Activated CD4-positive, alpha-beta T cell treated with anti-CD3 and anti-CD28 coated beads for 36 hours (primary cell): ENCODE measurements around the gene IRGQ. TPM values are rescaled to one million over a fixed set of nuclear protein-coding genes. Genes with fewer than 3 reads are reported as not detected.
"Not testable (repeated sequence)": the region's sequence is repeated elsewhere in the genome, so short reads cannot be mapped to it uniquely, and the experiment has no call there.

Experiments used
- ATAC-seq: fragments of 200-7000 bp; cut with Tn5 transposase; one replicate; pipeline ENCODE4 v1.10.0; 2021; ENCODE audit warnings: mild to moderate bottlenecking, moderate library complexity
- CTCF ChIA-PET: fragments of 350-600 bp; sonication (Branson Sonifier 250); formaldehyde crosslinking; loops from one replicate; lab custom pipeline; 2021; ENCODE audit warnings: antibody characterized with exemption; lab: Charles Lee
- POLR2A ChIA-PET: fragments of 350-600 bp; sonication (Branson Sonifier 250); formaldehyde crosslinking; loops from one replicate; lab custom pipeline; 2021; ENCODE audit warnings: antibody characterized with exemption, inconsistent platforms; lab: Charles Lee
- DNase-seq: peaks from one replicate; pipeline ENCODE4 v3.0.0-alpha.2; 2020
- H3K27ac Mint-ChIP-seq: one replicate; pipeline ENCODE4 v1.8.0; 2021; ENCODE audit warnings: mixed read lengths
- H3K27me3 Mint-ChIP-seq: one replicate; pipeline ENCODE4 v1.8.0; 2021; ENCODE audit warnings: mixed read lengths
- H3K36me3 Mint-ChIP-seq: one replicate; pipeline ENCODE4 v1.8.0; 2021; ENCODE audit warnings: low read depth, mixed read lengths
- H3K4me1 Mint-ChIP-seq: one replicate; pipeline ENCODE4 v1.8.0; 2021; ENCODE audit warnings: mixed read lengths
- H3K4me3 Mint-ChIP-seq: one replicate; pipeline ENCODE4 v1.8.0; 2021; ENCODE audit warnings: mild to moderate bottlenecking, moderate library complexity, mixed read lengths
- H3K9me3 Mint-ChIP-seq: one replicate; pipeline ENCODE4 v1.8.0; 2021; ENCODE audit warnings: low read depth, mixed read lengths
- intact Hi-C, 2 experiments: fragments of 100-400 bp; cut with DNase I in 1 of 2; cut with micrococcal nuclease in 1 of 2; formaldehyde crosslinking; loops; one replicate each; pipeline versions ENCODE4 v1.14.2 to v1.15.1; 2022 to 2024; cut with DNase I, micrococcal nuclease
- total RNA-seq, 2 experiments: library from RNA; stranded (reverse); gene quantifications; one replicate each; pipeline ENCODE4 v1.2.3, GENCODE V29; 2021

Gene IRGQ
- total RNA-seq, 2 experiments from 2014 or later, result 11.1 to 16.4 TPM

GRCh38 chr19:43554317-43554895 is 41.5 kb downstream of the IRGQ start:
- ChIA-PET CTCF (interaction anchor here (0.6 to 6.8 kb wide), 32 partner anchors 9 to 255 kb away, joined by 3 to 88 read pairs (median 5); partner anchors contain the start of genes IRGQ, PINLYP, XRCC1 and ZNF575), POLR2A (interaction anchor here (0.8 to 1.7 kb wide), 4 partner anchors 18 to 116 kb away, joined by 3 to 9 read pairs (median 5); partner anchors contain the start of genes PLAUR and ZNF575)
- Mint-ChIP-seq H3K27me3 (no peaks in the 10 kb centered on the region), H3K36me3 (peaks cover 13% of the 10 kb centered on the region), H3K4me1 (peaks cover 12% of the 10 kb centered on the region), H3K4me3 (no peak overlapping the region), H3K9me3 (no peaks in the 10 kb centered on the region), H3K27ac (peak overlapping the region; percentile 13)
- DNase-seq (no peak), ATAC-seq (no peak)
- intact Hi-C loops, result loop anchor here in 1 of 2 experiments (10.0 kb wide), 1 partner anchor 250 kb away; the partner anchor contains the start of gene LYPD5

GRCh38 chr19:43553656-43554055 is 42.3 kb downstream of the IRGQ start:
- intact Hi-C loops, result loop anchor here in 1 of 2 experiments (10.0 kb wide), 1 partner anchor 251 kb away; the partner anchor contains the start of gene LYPD5
- POLR2A ChIA-PET, result no interaction called here
- Mint-ChIP-seq H3K36me3 (peaks cover 13% of the 10 kb centered on the region), H3K27ac (no peak overlapping the region), H3K9me3 (no peaks in the 10 kb centered on the region), H3K4me3 (no peak overlapping the region), H3K27me3 (no peaks in the 10 kb centered on the region), H3K4me1 (peaks cover 11% of the 10 kb centered on the region)
- ATAC-seq, result no peak
- CTCF ChIA-PET, result interaction anchor here (0.6 to 6.8 kb wide), 9 partner anchors 20 to 52 kb away, joined by 3 to 88 read pairs (median 4); partner anchors contain the start of genes IRGQ, PINLYP, XRCC1 and ZNF575
- DNase-seq, result no peak

GRCh38 chr19:43552616-43553015 is 43.3 kb downstream of the IRGQ start:
- ATAC-seq (no peak), DNase-seq (no peak)
- no peak overlapping the region for H3K4me3 Mint-ChIP-seq
- peaks cover 10% of the 10 kb centered on the region for H3K4me1 Mint-ChIP-seq
- H3K36me3 Mint-ChIP-seq, result peaks cover 11% of the 10 kb centered on the region
- CTCF ChIA-PET, result interaction anchor here (0.9 to 6.8 kb wide), 4 partner anchors 23 to 116 kb away, joined by 3 to 88 read pairs (median 4); partner anchors contain the start of genes IRGQ, PINLYP, XRCC1 and ZNF576
- H3K9me3 Mint-ChIP-seq, result no peaks in the 10 kb centered on the region
- no peaks in the 10 kb centered on the region for H3K27me3 Mint-ChIP-seq
- no peak overlapping the region for H3K27ac Mint-ChIP-seq
- intact Hi-C loops, result loop anchor here in 1 of 2 experiments (10.0 kb wide), 1 partner anchor 252 kb away; the partner anchor contains the start of gene LYPD5
- POLR2A ChIA-PET, result no interaction called here

- intact Hi-C loops, result loop anchor here in 1 of 2 experiments (10.0 kb wide), 1 partner anchor 253 kb away; the partner anchor contains the start of gene LYPD5
Measured at GRCh38 chr19:43552198-43552450, 43.8 kb downstream of the IRGQ start.

GRCh38 chr19:43551399-43552197 is 44.3 kb downstream of the IRGQ start:
- H3K27me3 Mint-ChIP-seq, result no peaks in the 10 kb centered on the region
- ChIA-PET CTCF (interaction anchor here (0.9 kb wide), 1 partner anchor 23 kb away, joined by 4 read pairs; no protein-coding TSS in a partner anchor), POLR2A (no interaction called here)
- no peak for DNase-seq
- H3K27ac Mint-ChIP-seq, result no peak overlapping the region
- H3K36me3 Mint-ChIP-seq, result peaks cover 9% of the 10 kb centered on the region
- intact Hi-C loops, result loop anchor here in 1 of 2 experiments (10.0 kb wide), 1 partner anchor 253 kb away; the partner anchor contains the start of gene LYPD5
- no peak overlapping the region for H3K4me3 Mint-ChIP-seq
- no peak for ATAC-seq
- peaks cover 10% of the 10 kb centered on the region for H3K4me1 Mint-ChIP-seq
- H3K9me3 Mint-ChIP-seq, result no peaks in the 10 kb centered on the region

More at GRCh38 chr19:43552198-43552450, 43.8 kb downstream of the IRGQ start:
- peaks cover 10% of the 10 kb centered on the region for H3K4me1 Mint-ChIP-seq
- H3K36me3 Mint-ChIP-seq, result peaks cover 9% of the 10 kb centered on the region
- H3K9me3 Mint-ChIP-seq, result no peaks in the 10 kb centered on the region
- ATAC-seq (no peak), DNase-seq (no peak)
- CTCF ChIA-PET, result interaction anchor here (0.9 to 6.8 kb wide), 2 partner anchors 24 to 44 kb away, joined by 4 to 88 read pairs; partner anchors contain the start of genes IRGQ and ZNF576
- no peak overlapping the region for H3K4me3 Mint-ChIP-seq
- no peaks in the 10 kb centered on the region for H3K27me3 Mint-ChIP-seq
- H3K27ac Mint-ChIP-seq, result no peak overlapping the region
- POLR2A ChIA-PET, result no interaction called here

- ChIA-PET POLR2A (interaction anchor here (0.9 kb wide), 1 partner anchor 16 kb away, joined by 3 read pairs; no protein-coding TSS in a partner anchor), CTCF (no interaction called here)
- intact Hi-C loops, result no loop called here
- DNase-seq (no peak), ATAC-seq (no peak)
- H3K4me1 Mint-ChIP-seq, result no peaks in the 10 kb centered on the region
- H3K9me3 Mint-ChIP-seq, result no peaks in the 10 kb centered on the region
- no peak overlapping the region for H3K4me3 Mint-ChIP-seq
- H3K27me3 Mint-ChIP-seq, result no peaks in the 10 kb centered on the region
- H3K27ac Mint-ChIP-seq, result no peak overlapping the region
- H3K36me3 Mint-ChIP-seq, result peaks cover 12% of the 10 kb centered on the region
Measured at GRCh38 chr19:43548706-43549105, 47.2 kb downstream of the IRGQ start.

- H3K4me1 Mint-ChIP-seq, H3K27ac Mint-ChIP-seq, DNase-seq, CTCF ChIA-PET, intact Hi-C loops, ATAC-seq, POLR2A ChIA-PET, H3K9me3 Mint-ChIP-seq, H3K4me3 Mint-ChIP-seq, H3K27me3 Mint-ChIP-seq: not testable (repeated sequence)
- peaks cover 19% of the 10 kb centered on the region for H3K36me3 Mint-ChIP-seq
Measured at GRCh38 chr19:43547926-43548325, 48.0 kb downstream of the IRGQ start.

- Mint-ChIP-seq H3K4me1 (no peaks in the 10 kb centered on the region), H3K9me3 (no peaks in the 10 kb centered on the region), H3K27ac (no peak overlapping the region), H3K36me3 (peaks cover 17% of the 10 kb centered on the region), H3K27me3 (no peaks in the 10 kb centered on the region), H3K4me3 (no peak overlapping the region)
- intact Hi-C loops, result no loop called here
- ATAC-seq (no peak), DNase-seq (no peak)
- ChIA-PET POLR2A (interaction anchor here (0.6 kb wide), 1 partner anchor 26 kb away, joined by 3 read pairs; no protein-coding TSS in a partner anchor), CTCF (no interaction called here)
Measured at GRCh38 chr19:43546581-43546980, 49.4 kb downstream of the IRGQ start.

GRCh38 chr19:43545981-43546380 is 50.0 kb downstream of the IRGQ start:
- H3K9me3 Mint-ChIP-seq, result no peaks in the 10 kb centered on the region
- ATAC-seq (no peak), DNase-seq (no peak)
- no peak overlapping the region for H3K27ac Mint-ChIP-seq
- no peaks in the 10 kb centered on the region for H3K4me1 Mint-ChIP-seq
- POLR2A ChIA-PET, result no interaction called here
- intact Hi-C loops, result no loop called here
- H3K36me3 Mint-ChIP-seq, result peaks cover 16% of the 10 kb centered on the region
- H3K4me3 Mint-ChIP-seq, result no peak overlapping the region
- CTCF ChIA-PET, result no interaction called here
- no peaks in the 10 kb centered on the region for H3K27me3 Mint-ChIP-seq

DNA sequence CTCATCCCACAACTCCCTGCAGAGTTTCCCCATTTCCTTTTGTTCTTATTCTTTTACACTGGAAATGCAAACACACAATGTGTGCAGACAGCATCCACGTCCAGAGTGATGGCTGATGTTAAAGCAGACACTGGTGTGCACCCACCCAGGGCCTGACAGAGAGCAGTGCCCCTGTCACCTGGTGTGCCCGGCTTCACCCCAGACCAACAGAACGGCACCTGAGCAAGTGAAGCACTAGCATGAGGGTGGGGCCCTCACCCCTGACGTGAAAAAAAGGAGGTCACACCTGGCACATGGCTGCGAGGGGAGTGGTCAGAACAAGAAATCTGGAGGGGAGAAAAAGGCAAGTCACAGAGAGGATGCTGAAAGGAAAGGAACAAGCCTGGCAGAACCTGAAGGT is 50.7 kb downstream of the IRGQ start:
- ATAC-seq (no peak), DNase-seq (no peak)
- Mint-ChIP-seq H3K27me3 (no peaks in the 10 kb centered on the region), H3K36me3 (peaks cover 16% of the 10 kb centered on the region), H3K4me3 (no peak overlapping the region), H3K27ac (peak overlapping the region; percentile 27), H3K9me3 (no peaks in the 10 kb centered on the region), H3K4me1 (no peaks in the 10 kb centered on the region)
- ChIA-PET CTCF (no interaction called here), POLR2A (no interaction called here)
- intact Hi-C loops, result no loop called here

- Mint-ChIP-seq H3K36me3 (peaks cover 25% of the 10 kb centered on the region), H3K27me3 (no peaks in the 10 kb centered on the region), H3K27ac (no peak overlapping the region), H3K4me1 (no peaks in the 10 kb centered on the region), H3K9me3 (peaks cover 3% of the 10 kb centered on the region), H3K4me3 (no peak overlapping the region)
- intact Hi-C loops, result no loop called here
- no peak for DNase-seq
- ChIA-PET POLR2A (no interaction called here), CTCF (no interaction called here)
- ATAC-seq, result no peak
Measured at GRCh38 chr19:43544077-43544476, 51.9 kb downstream of the IRGQ start.
